B cell (primary cell): ENCODE measurements around the gene WDR26. TPM values are rescaled to one million over a fixed set of nuclear protein-coding genes. Genes with fewer than 3 reads are reported as not detected.

Experiments used
- ATAC-seq: fragments of 200-7000 bp; cut with Tn5 transposase; one replicate; pipeline ENCODE4 v1.10.0; 2021; ENCODE audit warnings: low read depth, mild to moderate bottlenecking, moderate number of reproducible peaks, moderate library complexity
- CTCF ChIA-PET: fragments of 350-600 bp; sonication (Branson Sonifier 250); formaldehyde crosslinking; loops from one replicate; lab custom pipeline; 2021; ENCODE audit warnings: antibody characterized with exemption, inconsistent platforms; lab: Charles Lee
- POLR2A ChIA-PET: fragments of 350-600 bp; sonication (Branson Sonifier 250); formaldehyde crosslinking; loops from one replicate; lab custom pipeline; 2021; ENCODE audit warnings: antibody characterized with exemption; lab: Charles Lee
- DNase-seq: peaks from one replicate; pipeline ENCODE4 v3.0.0; 2013
- H2AFZ ChIP-seq: 2 replicates; pipeline ENCODE4 v1.6.1; 2012; ENCODE audit warnings: mild to moderate bottlenecking, low read depth, low read length; ENCODE audit not compliant: insufficient read depth, poor library complexity, severe bottlenecking
- H3K27ac ChIP-seq, 2 donors: 1 replicate in 1 of 2; 2 replicates in 1 of 2; pipeline ENCODE4 v1.5.1; 2012 to 2013; ENCODE audit warnings: low read length in 2 of 2, mild to moderate bottlenecking in 2 of 2, moderate library complexity in 1 of 2
- H3K27me3 ChIP-seq, 4 experiments: fragments of 200-600 bp in 1 of 4; sonication (generic) in 1 of 4; replicated peaks in 1 of 4; 1 replicate in 2 of 4; 2 replicates in 2 of 4; pipeline versions ENCODE4 v1.6.1 to v1.7.0; 2013 to 2016; ENCODE audit warnings: low read length in 3 of 4, mild to moderate bottlenecking in 2 of 4, mixed read lengths in 1 of 4, moderate library complexity in 1 of 4; ENCODE audit not compliant: insufficient read depth in 4 of 4, control insufficient read depth in 3 of 4; ENCODE audit errors: control extremely low read depth in 1 of 4
- H3K36me3 ChIP-seq, 2 experiments: replicated peaks in 1 of 2; 1 replicate in 1 of 2; 2 replicates in 1 of 2; pipeline versions ENCODE4 v1.6.1 to v1.7.1; 2013; ENCODE audit warnings: low read length in 1 of 2; ENCODE audit not compliant: insufficient read depth in 2 of 2, control insufficient read depth in 1 of 2; ENCODE audit errors: control extremely low read depth in 1 of 2, extremely low read depth in 1 of 2
- H3K4me1 ChIP-seq, 2 donors: fragments of 200-600 bp in 1 of 2; sonication (generic) in 1 of 2; 1 replicate in 1 of 2; 2 replicates in 1 of 2; pipeline versions ENCODE4 v1.5.1 to v1.6.1; 2013 to 2017; ENCODE audit warnings: low read length in 2 of 2; ENCODE audit not compliant: control insufficient read depth in 2 of 2, insufficient read depth in 2 of 2
- H3K4me2 ChIP-seq: replicated peaks from 2 replicates; pipeline ENCODE3; 2012; ENCODE audit warnings: mild to moderate bottlenecking, low read depth, low read length; ENCODE audit not compliant: poor library complexity, severe bottlenecking
- H3K4me3 ChIP-seq, 5 experiments: fragments of 200-600 bp in 1 of 5; sonication (generic) in 1 of 5; 1 replicate in 3 of 5; 2 replicates in 2 of 5; pipeline versions ENCODE4 v1.5.1 to v1.7.0; 2011 to 2016; ENCODE audit warnings: low read length in 4 of 5, mild to moderate bottlenecking in 4 of 5, low read depth in 2 of 5, control low read depth in 1 of 5, moderate library complexity in 1 of 5; ENCODE audit not compliant: insufficient read depth in 1 of 5; ENCODE audit errors: control extremely low read depth in 1 of 5, extremely low read depth in 1 of 5
- H3K79me2 ChIP-seq: fragments of 200-600 bp; sonication (generic); one replicate; pipeline ENCODE4 v1.6.0; 2016; ENCODE audit warnings: low read length; ENCODE audit not compliant: control insufficient read depth, insufficient read depth
- H3K9ac ChIP-seq: fragments of 200-600 bp; sonication (generic); 2 replicates; pipeline ENCODE4 v1.6.1; 2017; ENCODE audit warnings: mild to moderate bottlenecking, low read length, moderate library complexity
- H3K9me3 ChIP-seq, 3 donors: one replicate each; pipeline versions ENCODE4 v1.6.1 to v1.7.1; 2013; ENCODE audit warnings: low read length in 2 of 3; ENCODE audit not compliant: control insufficient read depth in 2 of 3, insufficient read depth in 1 of 3; ENCODE audit errors: control extremely low read depth in 1 of 3
- H4K20me1 ChIP-seq: 2 replicates; pipeline ENCODE4 v1.6.0; 2012; ENCODE audit warnings: mild to moderate bottlenecking, low read length; ENCODE audit not compliant: insufficient read depth, control insufficient read depth, poor library complexity, severe bottlenecking
- H3K27ac Mint-ChIP-seq: one replicate; pipeline ENCODE4 v1.8.0; 2021; ENCODE audit warnings: mixed read lengths
- H3K27me3 Mint-ChIP-seq: one replicate; pipeline ENCODE4 v1.8.0; 2021; ENCODE audit warnings: mixed read lengths
- H3K4me1 Mint-ChIP-seq: one replicate; pipeline ENCODE4 v1.8.0; 2021; ENCODE audit warnings: mixed read lengths
- H3K4me3 Mint-ChIP-seq: one replicate; pipeline ENCODE4 v1.8.0; 2021; ENCODE audit warnings: mixed read lengths
- H3K9me3 Mint-ChIP-seq: one replicate; pipeline ENCODE4 v1.8.0; 2022; ENCODE audit warnings: mixed read lengths; ENCODE audit not compliant: insufficient read depth
- CTCF ChIP-seq: fragments of 200-600 bp; IDR thresholded peaks from one replicate; pipeline ENCODE4 v1.8.0; 2022; ENCODE audit warnings: antibody characterized with exemption, mild to moderate bottlenecking
- EZH2 ChIP-seq: IDR thresholded peaks from 2 replicates; pipeline ENCODE4 v1.6.1; 2012; ENCODE audit warnings: borderline replicate concordance, low read depth, mild to moderate bottlenecking, moderate library complexity, low read length; ENCODE audit not compliant: insufficient read depth, poor library complexity, severe bottlenecking
- WGBS: methylation state at CpG from one replicate; pipeline ENCODE4 v1.1.5; 2013; ENCODE audit warnings: missing lambda C conversion rate; ENCODE audit not compliant: insufficient coverage; 5-methylcytosine and 5-hydroxymethylcytosine counted together
- intact Hi-C: fragments of 100-400 bp; cut with micrococcal nuclease; formaldehyde crosslinking; loops from one replicate; pipeline ENCODE4 v1.10.0; 2022
- polyA plus RNA-seq: library from polyadenylated mRNA; depleted of rRNA; stranded (reverse); fragments of >200 nt; gene quantifications from 2 replicates; pipeline ENCODE4 v1.2.3, GENCODE V29; 2012
- total RNA-seq, 2 donors: library from RNA; stranded (reverse); fragments of 120-200 nt in 1 of 2; gene quantifications; 1 replicate in 1 of 2; 2 replicates in 1 of 2; pipeline versions ENCODE4 v1.2.3 to v1.2.4, GENCODE V29; 2013 to 2022

Gene WDR26
- total and polyA plus RNA-seq, 2 donors (not counting 1 experiment from before 2014, with no cell fraction given) = 35.7 to 108 TPM

GRCh38 chr1:224356685-224357625 lies 77.6 kb downstream of the WDR26 start, which contains the start of gene CNIH4:
Gene CNIH4 (plus strand): TSS chr1:224356879. CDS start chr1:224356925, 46 bp downstream.
- POLR2A ChIA-PET = interaction anchor here (0.5 kb wide), 1 partner anchor 211 kb away, joined by 5 read pairs; no protein-coding TSS in a partner anchor

More at GRCh38 chr1:224356685-224357625, 77.6 kb downstream of the WDR26 start, which contains the start of gene CNIH4:
- Mint-ChIP-seq H3K27ac (peak within 1 kb of the TSS; percentile 92), H3K4me3 (peak within 1 kb of the TSS; percentile 86), H3K4me1 (peaks cover 22% of the 10 kb centered on the region), H3K9me3 (no peaks in the 10 kb centered on the region), H3K27me3 (no peaks in the 10 kb centered on the region)
- peak within 1 kb of the TSS; percentile 34 to 61 for H3K27ac ChIP-seq
- WGBS = under 1% methylated on average over 75 of the region's 78 CpGs
- peak; percentile 94 for DNase-seq
- H3K9ac ChIP-seq = peak within 1 kb of the TSS; percentile 81
- H3K4me1 ChIP-seq = peaks cover 9 to 14% of the 10 kb centered on the region in 2 donors
- TF ChIP-seq EZH2 = no peak
- no peak for TF ChIP-seq CTCF
- H4K20me1 ChIP-seq = peaks cover 22% of the 10 kb centered on the region
- intact Hi-C loops = loop anchor here (1.0 to 2.0 kb wide), 7 partner anchors 27 to 1644 kb away; partner anchors contain the start of genes AIDA, BROX, DEGS1 and FBXO28
- peaks cover 46% of the 10 kb centered on the region for H3K79me2 ChIP-seq
- peak; percentile 98 for ATAC-seq
- peak within 1 kb of the TSS; percentile 79 for H3K4me2 ChIP-seq
- CTCF ChIA-PET = interaction anchor here (1.0 to 1.2 kb wide), 2 partner anchors 10 to 27 kb away, joined by 3 to 4 read pairs; partner anchors contain the start of gene NVL
- H3K36me3 ChIP-seq = no peaks in the 10 kb centered on the region
- no peaks in the 10 kb centered on the region for H3K9me3 ChIP-seq
- H3K27me3 ChIP-seq = no peaks in the 10 kb centered on the region
- H2AFZ ChIP-seq = peak within 1 kb of the TSS; percentile 90
- peak within 1 kb of the TSS; percentile 69 to 88 (median 82) for H3K4me3 ChIP-seq
